Thymus (tissue), 11 donors: ENCODE measurements around the gene TBL2. TPM values are rescaled to one million over a fixed set of nuclear protein-coding genes. Genes with fewer than 3 reads are reported as not detected.
A peak's percentile ranks its signal among the peaks of the same experiment; 100 is the strongest.

Experiments used
- DNase-seq, 9 donors: peaks; one replicate each; pipeline ENCODE4 v3.0.0-alpha.2; 2013; ENCODE audit warnings: low spot score in 9 of 9, low read depth in 6 of 9, missing footprints in 1 of 9
- H3K27ac ChIP-seq, 2 donors: one replicate each; pipeline ENCODE4 v1.5.1; 2013; ENCODE audit warnings: control low read depth in 1 of 2, low read depth in 1 of 2, low read length in 1 of 2, mild to moderate bottlenecking in 1 of 2, moderate library complexity in 1 of 2
- H3K27me3 ChIP-seq, 2 donors: one replicate each; pipeline ENCODE4 v1.5.1; 2013; ENCODE audit warnings: low read length in 1 of 2; ENCODE audit not compliant: control insufficient read depth in 2 of 2, insufficient read depth in 1 of 2
- H3K36me3 ChIP-seq, 2 donors: one replicate each; pipeline ENCODE4 v1.5.1; 2013; ENCODE audit warnings: low read length in 1 of 2, mild to moderate bottlenecking in 1 of 2, moderate library complexity in 1 of 2; ENCODE audit not compliant: control insufficient read depth in 2 of 2, insufficient read depth in 2 of 2
- H3K4me1 ChIP-seq, 2 donors: one replicate each; pipeline ENCODE4 v1.5.1; 2013; ENCODE audit warnings: low read length in 2 of 2; ENCODE audit not compliant: control insufficient read depth in 2 of 2, insufficient read depth in 2 of 2
- H3K4me3 ChIP-seq, 2 donors: one replicate each; pipeline ENCODE4 v1.5.1; 2013; ENCODE audit warnings: low read length in 2 of 2, control low read depth in 1 of 2, mild to moderate bottlenecking in 1 of 2
- H3K9me3 ChIP-seq, 2 donors: one replicate each; pipeline ENCODE4 v1.5.1; 2013; ENCODE audit warnings: low read length in 1 of 2, mild to moderate bottlenecking in 1 of 2; ENCODE audit not compliant: control insufficient read depth in 2 of 2, insufficient read depth in 1 of 2
- WGBS: extraction: QIAGEN DNeasy Blood & Tissue Kit; methylation state at CpG from one replicate; pipeline ENCODE4 v1.1.7; 2013; 5-methylcytosine and 5-hydroxymethylcytosine counted together
- polyA plus RNA-seq: library from polyadenylated mRNA; stranded (reverse); fragments of 200-250 nt; gene quantifications from one replicate; pipeline ENCODE4 v1.2.3, GENCODE V29; 2013
- total RNA-seq: library from RNA; stranded (reverse); fragments of 120-200 nt; gene quantifications from one replicate; pipeline ENCODE4 v1.2.4, GENCODE V29; 2013
- donor health status: healthy.

The TBL2 gene
- total and polyA plus RNA-seq, 2 donors: 16.1 to 18.2 TPM

- Histone ChIP-seq H3K4me3 (peak overlapping the region; percentile 69 to 98), H3K27me3 (no peaks in the 10 kb centered on the region), H3K9me3 (no peaks in the 10 kb centered on the region), H3K27ac (peak overlapping the region; percentile 68 to 79), H3K36me3 (peaks cover 8 to 33% of the 10 kb centered on the region in 2 donors), H3K4me1 (peaks cover 10 to 28% of the 10 kb centered on the region in 2 donors)
- 81% methylated on average over 18 of the region's 18 CpGs for WGBS
- peak in 4 of 9 donors; percentile 4 to 35 (median 8) for DNase-seq
Observed at GRCh38 chr7:73519867-73520672, 58.3 kb downstream of the TBL2 start.

- H3K36me3 ChIP-seq: peaks cover 16 to 47% of the 10 kb centered on the region in 2 donors
- peaks cover 10 to 24% of the 10 kb centered on the region in 2 donors for H3K4me1 ChIP-seq
- no peaks in the 10 kb centered on the region for H3K27me3 ChIP-seq
- H3K9me3 ChIP-seq: no peaks in the 10 kb centered on the region
- 93% methylated on average over 5 of the region's 5 CpGs for WGBS
- H3K27ac ChIP-seq: no peak overlapping the region
- no peak for DNase-seq
- H3K4me3 ChIP-seq: no peak overlapping the region
Observed at GRCh38 chr7:73518470-73518869, 59.9 kb downstream of the TBL2 start.

Other genes starting within 250 kb of the TBL2 start
- gene FZD9, start 144.8 kb downstream of the TBL2 start, total RNA-seq: 0.76 TPM
- gene FZD9, start 144.8 kb downstream of the TBL2 start, polyA plus RNA-seq: 0.62 TPM
- 50.1 TPM for gene BAZ1B, start 56.3 kb downstream of the TBL2 start, total RNA-seq
- 18.7 TPM for gene BAZ1B, start 56.3 kb downstream of the TBL2 start, polyA plus RNA-seq
- gene BCL7B, start 20.9 kb downstream of the TBL2 start, total RNA-seq: 13.3 TPM
- gene BCL7B, start 20.9 kb downstream of the TBL2 start, polyA plus RNA-seq: 54.9 TPM
- 0.05 TPM for gene MLXIPL, start 45.9 kb upstream of the TBL2 start, total RNA-seq
- 25.3 TPM for gene MLXIPL, start 45.9 kb upstream of the TBL2 start, polyA plus RNA-seq
- gene VPS37D, start 89.3 kb upstream of the TBL2 start, total RNA-seq: 1.2 TPM
- gene VPS37D, start 89.3 kb upstream of the TBL2 start, polyA plus RNA-seq: 2.7 TPM
- gene DNAJC30, start 104.9 kb upstream of the TBL2 start, total RNA-seq: 3.7 TPM
- gene DNAJC30, start 104.9 kb upstream of the TBL2 start, polyA plus RNA-seq: 8.0 TPM
- gene BUD23, start 105.0 kb upstream of the TBL2 start, total RNA-seq: 43.4 TPM
- gene BUD23, start 105.0 kb upstream of the TBL2 start, polyA plus RNA-seq: 71.0 TPM
- 2.2 TPM for gene STX1A, start 141.1 kb upstream of the TBL2 start, total RNA-seq
- gene STX1A, start 141.1 kb upstream of the TBL2 start, polyA plus RNA-seq: 5.4 TPM
- gene ABHD11, start 160.2 kb upstream of the TBL2 start, total RNA-seq: 10.2 TPM
- 22.8 TPM for gene ABHD11, start 160.2 kb upstream of the TBL2 start, polyA plus RNA-seq
- 6.0 TPM for gene CLDN3, start 191.7 kb upstream of the TBL2 start, total RNA-seq
- 20.9 TPM for gene CLDN3, start 191.7 kb upstream of the TBL2 start, polyA plus RNA-seq